Activated CD4-positive, CD25-positive, alpha-beta regulatory T cell treated with anti-CD3 and anti-CD28 coated beads, Interleukin-2, amount 50 U/mL, for 72 hours (primary cell): Measurements from ENCODE around the gene TBC1D24.
"Not testable (repeated sequence)": the region's sequence is repeated elsewhere in the genome, so short reads cannot be mapped to it uniquely, and the experiment has no call there.

Source experiments
- DNase-seq: peaks from one replicate; pipeline ENCODE4 v3.0.0; 2021

Gene TBC1D24

DNA sequence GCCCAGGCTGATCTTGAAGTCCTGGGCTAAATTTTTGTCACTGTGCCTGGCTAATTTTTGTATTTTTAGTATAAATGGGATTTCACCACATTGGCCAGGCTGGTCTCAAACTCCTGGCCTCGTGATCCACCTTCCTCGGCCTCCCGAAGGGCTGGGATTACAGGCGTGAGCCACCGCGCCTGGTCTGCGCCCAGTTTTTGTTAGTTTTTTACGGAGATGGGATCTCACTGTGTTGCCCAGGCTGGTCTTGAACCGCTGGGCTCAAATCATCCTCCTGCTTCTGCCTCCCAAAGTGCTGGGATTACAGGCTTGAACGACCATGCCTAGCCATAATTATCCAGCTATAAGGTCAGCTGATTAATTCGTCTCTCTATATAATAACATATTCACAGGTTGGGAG, 59.0 kb downstream of the TBC1D24 start:
- no peak for DNase-seq

DNA sequence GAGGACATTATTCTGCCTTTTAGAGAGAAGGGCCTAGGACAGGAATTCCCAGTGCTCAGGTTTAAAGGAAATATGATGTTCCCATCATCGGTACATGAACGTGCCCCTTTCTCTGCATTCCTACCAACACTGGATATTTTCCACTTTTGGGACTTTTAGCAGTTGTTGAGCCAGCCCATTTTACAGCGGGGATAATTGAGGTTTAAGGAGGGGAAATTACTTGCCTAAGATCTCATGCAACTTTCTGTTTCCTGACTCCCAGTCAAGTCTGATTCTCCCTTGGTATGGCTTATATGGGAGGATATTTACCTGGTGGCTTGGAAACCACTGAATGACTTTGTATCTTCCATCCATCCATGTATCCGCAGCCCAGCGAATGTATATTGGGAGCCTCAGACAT, 59.4 kb downstream of the TBC1D24 start:
- not testable (repeated sequence) for DNase-seq

DNA sequence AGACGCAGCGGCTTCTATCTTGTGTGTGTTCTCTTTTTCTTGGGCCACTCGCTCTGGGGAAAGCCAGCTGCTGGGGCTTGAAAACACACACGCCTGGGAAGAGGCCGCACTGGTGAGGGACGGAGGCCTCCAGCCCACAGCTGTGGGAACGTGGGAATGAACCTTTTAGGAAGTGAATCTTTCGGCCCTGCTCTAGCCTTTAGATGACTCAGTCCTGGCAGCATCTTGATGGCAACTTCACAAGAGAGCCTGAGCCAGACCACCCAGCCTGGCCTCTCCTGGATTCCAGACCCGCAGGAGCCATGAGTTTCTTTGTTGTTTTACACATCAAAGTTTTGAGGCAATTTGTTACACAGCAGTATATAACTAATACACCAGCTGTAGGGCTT, 60.7 kb downstream of the TBC1D24 start:
- DNase-seq = no peak

DNA sequence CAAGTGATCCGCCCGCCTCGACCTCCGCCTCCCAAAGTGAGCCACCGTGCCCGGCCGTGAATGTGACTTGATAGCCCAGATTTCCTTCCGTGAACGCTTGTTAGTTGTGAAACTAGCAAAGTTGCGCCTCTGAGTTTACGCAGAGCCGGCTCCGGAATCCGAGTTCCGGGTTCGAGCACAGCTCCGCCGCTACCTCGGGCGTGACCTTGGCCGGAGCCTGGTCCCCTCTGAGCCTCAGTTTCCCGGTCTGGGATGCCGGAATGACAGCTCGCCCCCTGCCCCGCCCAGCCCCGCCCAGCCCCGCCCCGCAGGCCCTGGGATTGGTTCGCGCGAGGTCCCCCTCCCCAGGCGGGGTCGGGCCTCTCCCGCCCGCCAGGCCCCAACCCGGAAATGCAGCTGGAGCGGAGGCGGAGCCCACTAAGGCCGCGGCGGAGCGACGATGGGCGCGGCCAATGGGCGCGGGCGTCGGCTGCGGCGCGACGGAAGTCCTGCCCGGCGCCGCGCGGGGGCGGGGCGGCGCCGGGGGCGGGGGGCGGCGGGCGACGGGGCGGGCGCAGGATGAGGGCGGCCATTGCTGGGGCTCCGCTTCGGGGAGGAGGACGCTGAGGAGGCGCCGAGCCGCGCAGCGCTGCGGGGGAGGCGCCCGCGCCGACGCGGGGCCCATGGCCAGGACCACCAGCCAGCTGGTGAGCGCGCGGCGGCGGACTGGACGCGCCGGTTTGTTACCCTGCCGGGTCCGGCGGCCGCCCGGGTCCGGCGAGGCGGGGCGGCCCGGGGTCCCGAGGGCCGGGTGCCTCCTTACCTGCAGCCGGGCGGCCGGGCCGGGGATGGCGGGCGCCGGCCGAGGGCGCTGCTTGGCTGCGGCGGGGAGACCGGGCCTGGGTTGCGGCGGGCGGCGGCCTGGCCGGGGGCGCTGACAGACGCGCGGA, 62.8 kb downstream of the TBC1D24 start, which contains the start of gene PDPK1:
TSS of gene PDPK1 (plus strand) at position 571 of the 929 bp plus-strand sequence. CDS start at position 663, 92 bp downstream.
- peak; percentile 91 for DNase-seq

DNA sequence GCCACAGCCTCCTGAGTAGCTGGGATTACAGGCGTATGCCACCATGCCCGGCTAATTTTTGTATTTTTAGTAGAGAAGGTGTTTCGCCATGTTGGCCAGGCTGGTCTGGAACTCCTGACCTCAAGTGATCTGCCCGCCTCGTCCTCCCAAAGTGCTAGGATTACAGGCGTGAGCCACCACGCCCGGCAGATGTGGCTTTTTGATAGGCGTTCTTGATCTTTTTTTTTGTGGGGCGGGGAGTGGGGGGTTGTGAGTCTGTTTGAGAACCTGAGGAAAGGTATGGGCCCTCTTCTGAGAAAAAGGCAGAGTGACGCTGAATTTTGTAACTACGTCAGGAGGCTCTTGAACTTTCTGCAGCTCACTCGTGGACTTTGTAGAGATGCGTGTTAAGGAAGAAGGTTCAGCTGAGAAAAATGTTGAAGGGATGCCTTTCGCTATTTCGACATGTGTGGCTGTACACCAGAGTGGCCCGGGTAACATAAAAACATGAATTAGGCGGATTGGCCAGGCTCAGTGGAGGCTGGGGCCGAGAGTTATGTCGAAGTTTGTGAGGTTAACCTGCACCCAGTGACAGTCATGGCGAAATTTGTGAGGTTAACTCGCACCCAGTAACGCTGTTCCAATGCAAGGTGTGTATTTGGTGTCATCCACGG, 64.4 kb downstream of the TBC1D24 start:
- not testable (repeated sequence) for DNase-seq

DNA sequence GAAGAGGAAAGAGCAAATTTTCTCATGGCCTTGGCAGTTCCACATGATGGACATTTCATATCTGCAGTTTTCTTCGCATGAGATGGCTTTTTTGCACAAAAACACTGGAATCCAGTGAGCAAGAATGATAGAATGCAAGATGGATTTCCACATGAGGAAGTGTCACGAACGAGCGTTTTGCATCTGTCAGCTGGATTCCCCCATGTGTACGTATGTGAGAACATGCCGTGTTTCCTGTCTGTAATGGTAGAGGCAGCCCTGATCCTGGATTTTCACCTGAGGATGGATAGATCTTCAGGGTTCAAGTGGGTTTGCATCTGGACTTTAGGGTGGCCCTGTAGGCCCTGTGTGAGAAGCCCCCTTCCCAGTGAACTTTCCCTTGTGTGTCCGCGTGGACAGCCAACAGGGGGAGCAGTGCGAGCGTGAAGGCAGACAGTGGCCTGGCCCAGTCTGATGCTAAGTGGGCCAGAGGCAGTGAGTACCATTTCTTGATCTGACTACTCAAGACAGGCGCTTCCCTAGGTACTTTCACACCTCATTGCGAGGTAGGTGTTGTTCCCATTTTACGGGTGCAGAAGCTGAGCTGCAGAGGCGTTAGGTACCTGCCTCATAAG, 65.0 kb downstream of the TBC1D24 start:
- not testable (repeated sequence) for DNase-seq

DNA sequence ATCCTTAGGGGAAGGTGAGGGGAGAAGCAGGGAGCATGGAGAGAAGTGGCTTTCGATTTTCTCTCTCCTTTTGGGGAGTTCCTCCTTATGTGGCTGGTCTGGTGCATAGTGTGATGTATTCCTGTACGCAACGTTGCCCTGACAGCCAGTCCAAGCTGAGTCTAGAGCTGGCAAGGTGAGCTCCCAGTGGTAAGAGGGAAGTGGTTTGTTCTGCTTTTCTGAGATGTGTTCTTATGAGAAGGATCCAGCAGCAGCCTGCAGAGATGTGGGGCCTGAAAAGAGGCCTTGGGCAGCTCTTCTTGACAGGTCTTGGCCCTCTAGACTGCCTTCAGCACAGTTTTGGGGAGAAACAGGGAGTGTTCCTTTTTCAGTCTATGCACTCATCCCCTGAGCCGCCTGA, 66.0 kb downstream of the TBC1D24 start:
- DNase-seq = not testable (repeated sequence)

DNA sequence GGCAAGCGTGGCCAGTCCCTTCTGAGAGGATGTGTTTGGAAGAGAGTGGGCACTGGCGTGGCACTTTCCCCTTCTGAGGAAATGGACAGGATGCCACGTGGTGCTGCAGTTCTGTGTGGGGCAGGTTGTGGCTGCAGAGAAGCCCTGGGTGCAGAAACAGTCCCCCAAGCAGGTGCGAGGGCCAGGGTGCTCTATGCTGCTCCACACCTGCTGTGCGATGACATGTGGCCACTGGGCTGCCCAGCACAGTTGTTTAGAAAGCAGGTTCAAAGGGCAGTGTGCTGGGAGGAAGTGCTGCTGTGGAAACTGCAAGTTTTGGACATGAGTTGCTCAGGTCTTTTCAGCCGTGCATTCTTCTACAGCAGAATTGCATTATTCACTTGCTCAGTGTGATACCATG, 66.5 kb downstream of the TBC1D24 start:
- DNase-seq = not testable (repeated sequence)

DNA sequence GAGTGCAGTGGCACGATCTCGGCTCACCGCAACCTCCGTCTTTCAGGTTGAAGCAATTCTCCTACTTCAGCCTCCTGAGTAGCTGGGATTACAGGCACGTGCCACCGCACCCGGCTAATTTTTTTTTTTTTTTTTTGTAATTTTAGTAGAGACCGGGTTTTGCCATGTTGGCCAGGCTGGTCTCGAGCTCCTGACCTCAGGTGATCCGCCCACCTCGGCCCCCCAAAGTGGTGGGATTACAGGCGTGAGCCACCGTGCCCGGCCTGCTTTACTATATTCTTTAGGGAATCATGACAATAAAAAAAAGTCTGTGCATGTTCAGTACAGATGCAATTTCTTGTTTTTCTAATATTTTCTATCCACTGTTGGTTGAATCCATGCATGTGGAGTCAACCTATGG, 68.8 kb downstream of the TBC1D24 start:
- DNase-seq = not testable (repeated sequence)

DNA sequence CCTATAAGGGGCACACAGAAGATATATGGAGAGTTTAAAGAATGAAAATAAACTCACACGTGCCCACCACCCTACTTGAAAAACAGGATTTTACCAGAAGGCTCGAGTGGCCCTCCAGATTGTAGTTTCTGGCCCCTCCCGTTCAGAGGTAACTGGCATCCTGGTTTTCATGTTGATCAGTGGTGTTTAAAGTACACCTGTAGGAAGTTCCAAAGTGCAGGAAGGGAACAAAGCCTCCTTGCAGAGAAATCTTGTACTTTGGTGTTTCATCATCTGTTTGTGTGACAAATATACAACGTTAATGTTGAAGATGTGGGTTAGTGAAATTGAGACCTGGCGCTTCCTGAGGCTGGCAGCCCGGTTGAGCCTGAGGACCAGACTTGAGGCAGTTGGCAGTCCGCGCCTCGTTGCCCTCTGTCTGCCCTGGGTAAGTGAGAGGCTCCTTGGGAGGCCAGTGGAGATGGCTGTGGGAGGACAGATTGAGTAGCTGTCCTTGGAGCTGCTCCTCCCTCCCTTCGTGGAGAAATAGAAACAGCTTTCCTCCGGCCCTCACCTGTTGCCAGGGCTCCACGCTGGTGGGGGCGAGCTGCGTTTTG, 75.5 kb downstream of the TBC1D24 start:
- not testable (repeated sequence) for DNase-seq

DNA sequence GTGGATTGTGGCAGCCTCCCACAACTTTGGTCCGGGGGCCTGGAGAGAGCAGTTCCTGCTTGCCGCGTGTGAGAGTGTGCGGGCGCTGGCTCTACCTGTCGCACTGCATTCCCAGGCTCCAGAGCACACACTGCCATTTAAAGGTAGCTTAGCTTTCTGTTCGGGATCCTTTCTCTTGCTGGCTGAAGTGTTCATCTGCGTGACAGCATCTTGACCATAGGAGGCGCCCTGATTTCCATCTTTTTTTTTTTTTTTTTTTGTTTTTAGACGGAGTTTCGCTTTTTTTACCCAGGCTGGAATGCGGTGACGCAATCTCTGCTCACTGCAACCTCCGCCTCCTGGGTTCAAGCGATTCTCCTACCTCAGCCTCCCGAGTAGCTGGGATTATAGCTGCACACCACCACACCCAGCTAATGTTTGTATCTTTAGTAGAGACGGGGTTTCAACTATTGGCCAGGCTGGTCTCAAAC, 76.5 kb downstream of the TBC1D24 start:
- not testable (repeated sequence) for DNase-seq

DNA sequence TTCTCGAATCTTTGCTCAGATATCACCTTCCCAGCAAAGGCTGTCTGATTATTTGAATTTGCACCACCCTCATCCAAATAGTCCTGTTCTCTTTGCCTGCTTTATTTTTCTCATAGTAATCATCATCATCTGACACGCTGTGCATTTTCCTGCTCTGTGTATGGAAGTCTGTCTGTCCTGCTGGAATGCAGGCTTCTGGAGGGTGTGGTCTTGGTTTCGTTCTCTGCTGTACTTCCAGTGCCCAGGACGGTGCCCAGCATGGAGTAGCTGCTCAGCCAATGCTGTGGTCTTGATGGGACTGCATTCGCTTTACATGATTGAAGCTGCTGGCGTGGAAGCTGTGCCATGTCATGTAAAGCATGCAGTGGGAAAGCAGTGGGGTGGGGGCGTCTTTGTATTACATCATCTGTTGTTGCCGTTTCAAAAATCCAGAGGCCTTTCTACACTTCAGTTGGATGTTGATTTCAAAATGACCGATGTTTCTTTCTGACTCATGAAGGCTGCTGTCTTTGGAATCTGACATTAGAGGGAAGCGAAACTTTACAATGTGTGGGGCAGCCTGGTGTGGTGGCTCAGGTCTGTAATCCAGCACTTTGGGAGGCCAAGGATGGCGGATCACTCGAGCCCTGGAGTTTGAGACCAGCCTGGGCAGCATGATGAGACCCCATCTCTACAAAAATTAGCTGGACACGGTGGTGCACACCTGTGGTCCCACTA, 79.9 kb downstream of the TBC1D24 start:
- DNase-seq = not testable (repeated sequence)
